Hypothalamus (tissue), 51 donors: Measurements from ENCODE around the gene SPAG16.
A peak's percentile ranks its signal among the peaks of the same experiment; 100 is the strongest.

Experiments used
- DNase-seq, 51 donors: peaks; one replicate each; lab custom pipeline; 2025; lab: John Stamatoyannopoulos, UW

The SPAG16 gene

DNA sequence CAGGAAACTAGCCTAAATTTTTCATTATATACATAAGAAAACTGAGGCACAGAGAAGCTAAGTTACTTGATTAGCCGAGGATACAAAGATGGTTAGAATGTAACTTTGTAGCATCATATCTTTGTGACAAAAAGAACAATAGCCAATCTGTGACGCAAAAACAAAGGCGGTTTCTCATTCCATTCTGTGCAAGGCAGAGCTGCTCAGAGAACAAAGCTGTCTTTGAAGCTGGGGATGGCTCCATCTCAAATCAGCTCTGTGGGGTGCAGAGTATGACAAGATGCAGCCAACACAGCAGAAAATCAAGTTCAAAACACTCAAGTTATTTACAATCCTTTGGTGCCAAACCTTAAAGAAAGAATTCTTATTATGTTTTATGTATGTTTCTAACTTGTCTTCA lies 1044.7 kb downstream of the SPAG16 start:
- DNase-seq, result peak in 35 of 51 donors; percentile 2 to 91 (median 55)

DNA sequence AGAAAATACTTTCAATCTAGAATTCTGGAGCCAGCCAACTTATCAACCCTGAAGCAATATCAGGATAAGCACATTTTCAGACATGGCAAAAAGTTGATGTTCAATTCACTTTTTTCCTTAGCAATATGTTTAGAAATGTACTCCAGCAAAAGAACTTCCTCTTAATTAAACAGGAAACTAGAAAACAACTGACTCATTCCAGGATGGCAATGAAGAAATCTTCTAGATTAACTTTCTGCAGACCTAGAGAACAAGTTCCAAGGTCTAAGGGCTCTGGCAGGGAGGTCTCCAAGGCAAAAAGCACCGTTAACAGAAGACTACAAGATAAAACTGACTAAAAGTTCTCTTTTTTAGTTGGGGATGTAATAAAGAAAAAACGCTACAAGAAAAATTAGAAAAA lies 1057.4 kb downstream of the SPAG16 start:
- DNase-seq, result no peak

DNA sequence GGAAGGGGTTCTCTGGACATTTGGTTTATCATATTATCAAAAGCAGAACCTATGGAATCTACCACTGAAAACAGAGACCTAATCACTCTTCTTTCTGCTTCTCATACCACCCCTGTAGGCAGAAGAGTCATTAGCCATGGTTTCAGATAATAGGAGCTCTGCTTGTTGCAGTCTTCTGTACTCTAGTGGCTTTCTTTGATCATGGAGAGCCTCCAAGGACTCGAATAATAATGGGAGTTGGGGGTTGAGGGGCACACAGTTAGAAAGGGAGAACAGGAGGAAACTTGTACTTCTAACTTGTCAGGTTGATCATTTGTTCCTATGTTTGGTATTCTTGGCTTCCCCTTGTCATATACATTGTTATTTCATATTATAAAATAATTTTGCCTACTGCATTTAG lies 1074.2 kb downstream of the SPAG16 start:
- DNase-seq, result no peak

DNA sequence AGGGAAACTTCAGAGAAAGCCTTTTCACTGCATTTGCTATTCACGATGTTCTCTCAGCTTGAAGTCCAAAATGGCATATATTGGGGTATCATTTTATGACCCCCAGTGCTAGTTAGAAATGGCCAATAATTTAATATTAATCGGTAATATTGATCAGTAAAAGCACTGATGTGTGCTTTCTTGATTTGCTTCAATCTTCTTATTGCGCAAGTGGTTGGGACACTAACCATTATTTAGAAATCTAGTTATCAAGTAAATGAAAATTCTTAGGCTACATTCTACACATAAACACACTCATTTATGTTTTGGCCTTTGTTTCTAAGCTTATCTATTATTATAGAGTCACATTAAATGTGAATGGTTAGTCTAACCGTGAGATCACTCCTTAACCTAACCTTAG lies 1076.9 kb downstream of the SPAG16 start:
- DNase-seq, result no peak

DNA sequence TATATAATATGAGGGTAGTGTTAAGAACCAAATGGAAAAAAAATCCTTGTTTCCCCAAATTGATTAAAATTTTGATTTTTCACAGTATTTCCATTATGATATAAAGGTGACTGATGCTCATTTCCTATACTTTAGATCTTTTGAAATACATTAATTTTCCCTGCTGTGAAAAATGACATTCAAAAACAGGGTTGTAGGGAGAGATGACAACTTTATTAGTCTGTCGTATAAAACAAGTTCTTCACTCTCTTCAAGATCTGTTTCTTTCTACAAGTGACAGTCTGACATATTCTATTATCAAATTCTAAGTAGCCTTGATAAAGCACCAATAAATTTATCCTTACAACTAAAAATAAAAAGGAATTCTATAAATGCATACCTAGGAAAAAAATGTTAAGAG lies 1081.3 kb downstream of the SPAG16 start:
- DNase-seq, result no peak

DNA sequence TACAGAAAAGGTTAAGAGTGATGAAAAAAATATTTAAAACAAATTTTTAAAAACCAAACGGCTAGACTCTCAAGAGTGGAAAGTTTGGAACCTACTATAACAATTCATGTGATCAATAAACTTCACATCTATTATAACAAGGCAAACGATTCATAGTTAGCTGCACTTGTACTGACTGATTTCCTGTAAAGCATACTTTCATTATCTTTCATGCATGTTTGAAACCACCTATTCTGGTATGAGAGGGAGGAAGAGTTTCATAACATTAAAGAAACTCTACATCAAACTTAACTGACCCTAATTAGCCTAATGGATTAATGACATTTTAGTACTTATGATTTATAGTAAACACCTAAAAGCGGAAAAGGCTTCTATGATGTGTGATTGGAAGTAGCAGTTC lies 1082.9 kb downstream of the SPAG16 start:
- DNase-seq, result no peak

DNA sequence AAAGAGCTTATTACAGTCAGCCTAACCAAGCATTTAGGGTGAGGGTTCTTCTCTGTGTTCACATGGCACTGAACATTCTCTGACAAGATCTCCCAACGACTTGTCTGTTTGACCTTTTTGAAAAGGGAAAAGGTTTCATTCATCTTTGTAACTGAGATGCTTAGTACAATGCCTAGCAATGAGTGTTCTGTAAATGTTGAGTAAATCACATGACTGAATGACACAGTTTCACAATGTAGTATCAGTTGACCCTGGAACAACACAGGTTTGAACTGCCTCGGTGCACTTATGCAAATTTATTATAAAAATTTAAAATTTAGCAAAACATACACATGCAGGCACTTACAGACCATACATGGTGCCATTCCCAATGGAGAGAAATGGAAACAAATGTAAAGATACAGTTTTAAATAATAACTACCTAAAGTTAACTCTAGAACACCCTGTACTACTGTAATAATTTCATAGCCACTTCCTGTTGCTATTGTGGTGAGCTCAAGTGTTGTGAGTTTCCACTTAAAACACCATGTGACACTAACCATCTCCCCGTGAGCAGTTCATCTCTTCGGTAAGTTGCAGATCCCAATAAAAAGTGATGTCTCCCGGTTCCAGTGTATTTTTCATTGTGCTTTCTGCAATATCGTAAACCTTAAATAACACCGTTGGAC lies 1092.5 kb downstream of the SPAG16 start:
- no peak for DNase-seq

DNA sequence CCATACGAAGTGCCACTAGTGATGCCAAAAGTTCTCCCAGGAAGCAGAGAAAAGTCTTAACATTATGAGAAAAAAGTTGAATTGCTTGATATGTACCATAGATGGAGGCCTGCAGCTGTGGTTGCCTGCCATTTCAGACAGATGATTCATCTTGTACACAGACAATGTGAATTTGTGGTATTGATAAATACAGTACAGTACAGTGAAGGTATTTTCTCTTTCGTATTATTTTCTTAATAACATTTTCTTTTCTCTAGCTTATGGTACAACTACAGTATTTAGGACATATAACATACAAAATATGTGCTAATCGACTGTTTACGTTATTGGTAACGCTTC lies 1093.0 kb downstream of the SPAG16 start:
- no peak for DNase-seq

DNA sequence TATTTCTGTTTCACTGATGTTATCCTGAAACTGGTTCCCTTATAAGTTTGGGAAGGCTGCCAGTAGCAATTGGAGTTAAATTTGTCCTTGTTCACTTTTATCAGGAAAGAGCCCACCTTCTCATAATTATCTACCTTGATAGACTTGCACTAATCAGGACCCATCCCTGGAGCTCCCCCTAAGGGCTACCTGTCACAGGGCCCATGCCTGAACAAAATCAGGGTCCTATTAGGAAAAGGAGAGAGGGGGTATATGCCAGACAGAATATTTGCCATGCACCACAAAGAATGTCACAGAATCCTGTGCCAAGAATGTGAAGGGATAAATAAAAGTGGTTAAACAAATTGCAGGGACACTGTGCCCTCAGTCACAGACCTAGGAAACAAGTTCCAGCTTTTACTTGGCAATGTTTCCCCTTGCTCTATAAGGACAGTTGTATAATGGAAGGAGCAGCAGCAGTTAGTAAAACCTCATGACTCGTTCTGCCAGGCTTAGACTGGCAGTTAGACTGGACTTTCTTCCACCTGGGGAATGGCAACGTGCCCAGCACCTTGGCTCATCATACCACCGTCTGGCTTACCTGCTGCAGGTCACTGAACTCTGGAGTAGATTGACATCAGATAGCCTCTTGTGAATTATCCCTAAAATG lies 1094.3 kb downstream of the SPAG16 start:
- no peak for DNase-seq

DNA sequence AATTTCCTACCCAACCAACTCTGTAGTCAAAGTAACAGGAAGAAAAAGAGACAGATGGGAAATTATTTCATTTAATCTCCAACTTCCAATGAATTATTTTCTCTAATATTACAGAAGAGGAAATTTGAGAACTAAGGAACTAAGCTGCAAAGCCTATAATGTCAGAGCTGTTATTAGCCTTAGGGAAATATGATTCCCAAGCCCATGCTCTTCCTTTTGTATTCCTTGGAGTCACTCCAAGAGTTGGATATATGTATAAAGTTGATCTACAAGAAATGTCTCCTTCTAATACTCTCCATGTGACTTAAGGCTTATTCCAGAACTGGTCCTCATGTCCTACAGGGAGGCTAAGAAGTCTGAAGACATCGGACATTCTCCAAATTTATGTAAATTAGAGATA lies 1095.0 kb downstream of the SPAG16 start:
- DNase-seq, result no peak

DNA sequence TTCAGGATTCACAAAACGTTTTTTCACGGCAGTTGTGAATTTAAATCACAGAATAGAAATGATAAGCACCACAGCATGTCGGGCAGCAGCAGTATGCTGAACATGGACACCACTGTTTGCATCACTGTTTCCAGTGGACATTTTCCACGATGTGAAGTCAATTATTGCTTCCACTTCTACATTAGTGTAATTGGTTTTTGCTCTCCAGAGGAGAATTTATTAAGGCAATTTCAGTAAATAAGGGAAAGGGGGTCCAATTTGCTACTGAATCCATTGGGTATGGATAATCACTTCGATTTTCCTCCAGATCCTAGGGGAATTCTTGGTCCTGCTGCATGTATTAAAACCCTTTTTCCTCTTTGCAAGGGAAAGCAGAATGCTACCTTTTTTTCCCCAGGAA lies 1096.4 kb downstream of the SPAG16 start:
- no peak for DNase-seq

DNA sequence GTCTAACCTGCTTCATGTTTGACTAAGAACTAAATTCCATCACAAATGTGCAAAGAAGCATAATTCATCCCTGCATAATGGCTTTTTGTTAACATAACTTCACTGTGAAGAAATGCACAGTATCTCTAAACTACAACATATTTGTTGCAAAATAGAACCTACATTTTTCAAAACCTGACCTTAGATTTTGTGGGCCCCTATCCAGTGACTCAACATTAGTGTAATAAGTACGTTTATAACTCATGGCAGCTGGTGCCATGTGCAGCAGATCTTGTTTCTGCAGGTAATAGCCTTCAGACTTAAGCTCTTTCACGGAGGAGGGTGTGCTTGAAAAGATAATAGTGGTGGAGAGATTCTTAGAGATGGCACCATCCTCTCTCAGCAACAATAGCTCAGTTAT lies 1098.0 kb downstream of the SPAG16 start:
- no peak for DNase-seq

DNA sequence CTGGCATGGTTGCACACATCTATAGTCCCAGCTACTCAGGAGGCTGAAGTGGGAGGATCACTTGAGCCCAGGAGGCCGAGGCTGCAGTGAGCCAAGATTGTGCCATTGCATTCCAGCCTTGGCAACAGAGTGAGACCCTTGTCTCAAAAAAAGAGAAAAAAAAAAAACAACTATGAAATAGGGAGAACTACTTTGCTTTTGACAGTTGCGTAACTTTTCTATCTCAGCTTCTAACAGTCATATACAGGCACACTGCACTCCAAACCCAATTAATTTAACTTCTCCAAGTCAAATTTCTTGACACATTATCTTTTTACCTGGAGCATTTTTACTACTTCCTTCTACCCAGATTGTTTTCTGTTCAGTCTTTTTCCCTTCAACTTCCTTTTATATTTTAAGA lies 1102.5 kb downstream of the SPAG16 start:
- no peak for DNase-seq

DNA sequence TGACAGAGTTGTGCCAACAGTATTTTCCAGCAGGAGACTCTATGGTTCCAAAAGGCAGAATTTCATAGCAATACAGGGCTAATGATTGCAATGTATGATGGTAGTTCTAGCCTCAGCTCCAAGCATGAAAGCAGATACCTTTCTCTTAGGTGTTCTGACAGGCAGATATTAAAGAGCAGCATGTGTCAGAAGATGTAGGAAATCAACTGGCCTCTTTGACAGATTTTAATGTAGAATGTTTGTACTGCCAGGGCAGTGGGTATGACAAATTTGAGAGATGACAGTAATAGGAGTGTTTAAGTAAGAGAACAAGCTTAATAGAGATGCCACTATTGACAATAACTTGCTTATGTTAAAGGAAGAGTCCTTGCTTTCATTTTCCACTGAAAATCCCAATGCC lies 1105.1 kb downstream of the SPAG16 start:
- no peak for DNase-seq

DNA sequence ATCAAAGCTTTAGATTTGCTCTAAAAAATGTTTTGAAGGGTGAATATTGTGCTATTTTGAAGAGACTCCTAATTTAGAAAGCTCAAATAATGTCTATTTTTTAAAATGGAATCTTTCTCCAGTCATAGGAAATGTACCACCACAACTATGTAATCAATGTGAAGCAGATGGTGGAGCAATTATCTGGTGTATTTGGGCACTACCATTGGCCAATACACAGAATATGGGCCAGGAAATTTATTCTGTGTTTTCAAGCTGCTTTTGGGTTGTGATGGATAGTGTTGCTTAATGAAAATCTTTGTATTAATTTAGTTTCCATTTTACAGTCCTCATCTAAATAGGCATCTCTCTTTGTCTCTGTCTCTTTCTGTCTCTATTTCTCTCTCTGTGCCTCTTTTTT lies 1109.5 kb downstream of the SPAG16 start:
- DNase-seq, result no peak

DNA sequence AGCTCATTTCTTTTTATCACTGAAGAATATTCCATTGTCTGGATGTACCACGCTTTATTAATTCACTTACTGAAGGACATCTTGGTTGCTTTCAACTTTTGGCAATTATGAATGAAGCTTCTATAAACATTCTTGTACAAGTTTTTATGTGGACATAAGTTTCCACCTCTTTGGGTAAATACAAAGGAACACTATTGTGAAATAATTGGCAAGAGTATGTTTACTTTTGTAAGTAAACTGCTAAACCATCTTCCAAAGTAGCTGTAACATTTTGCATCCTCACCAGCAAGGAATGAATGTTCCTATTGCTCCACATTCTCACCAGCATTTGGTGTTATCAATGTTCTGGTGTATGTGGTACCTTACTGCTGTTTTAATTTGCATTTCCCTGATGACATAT lies 1110.8 kb downstream of the SPAG16 start:
- DNase-seq, result no peak

DNA sequence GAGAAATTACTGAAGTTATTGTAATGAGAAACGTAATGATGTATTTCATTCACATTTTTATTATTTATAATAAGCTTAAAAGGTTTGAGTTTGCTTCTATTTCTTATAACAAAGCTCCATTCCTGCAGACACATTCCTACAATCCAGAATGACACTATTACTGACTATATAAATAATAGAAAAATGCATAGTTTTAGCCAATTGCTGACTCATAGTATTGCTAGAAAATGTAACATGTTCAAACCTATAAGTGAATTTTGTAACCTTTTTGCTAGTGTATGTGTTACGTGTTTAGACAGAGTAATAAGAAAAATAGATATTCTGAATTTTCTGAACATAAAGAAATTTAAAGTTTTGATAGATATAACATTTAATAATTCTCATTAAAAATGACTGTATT lies 1117.3 kb downstream of the SPAG16 start:
- no peak for DNase-seq

DNA sequence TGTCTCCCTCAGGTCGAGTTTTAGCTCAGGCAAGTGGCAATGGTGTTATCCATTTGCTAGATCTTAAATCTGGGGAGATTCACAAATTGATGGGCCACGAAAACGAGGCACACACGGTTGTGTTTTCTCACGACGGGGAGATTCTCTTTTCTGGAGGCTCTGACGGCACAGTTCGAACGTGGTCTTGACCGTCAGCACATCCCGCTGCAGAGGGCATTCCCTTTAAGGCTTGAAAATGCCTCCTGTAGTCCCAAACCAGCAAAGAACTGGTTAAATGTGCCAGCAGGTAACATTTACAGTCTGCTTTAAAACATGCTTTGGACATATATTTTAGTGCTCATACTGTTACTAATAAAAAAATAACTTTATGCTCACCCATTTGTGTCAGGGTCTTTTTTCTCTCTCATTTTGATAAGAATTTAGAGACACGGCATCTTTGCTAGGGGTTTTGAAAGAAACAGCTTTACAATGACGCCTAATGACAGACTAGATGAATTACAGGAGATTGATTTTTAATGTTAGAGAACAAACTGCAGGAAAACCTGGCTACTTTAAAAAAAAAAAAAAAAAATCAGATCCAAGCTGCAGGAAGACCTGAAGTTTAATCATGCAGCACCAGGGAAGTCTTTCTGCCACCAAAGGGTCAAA lies 1126.0 kb downstream of the SPAG16 start:
- DNase-seq, result peak in 2 of 51 donors; percentile 25 to 77

DNA sequence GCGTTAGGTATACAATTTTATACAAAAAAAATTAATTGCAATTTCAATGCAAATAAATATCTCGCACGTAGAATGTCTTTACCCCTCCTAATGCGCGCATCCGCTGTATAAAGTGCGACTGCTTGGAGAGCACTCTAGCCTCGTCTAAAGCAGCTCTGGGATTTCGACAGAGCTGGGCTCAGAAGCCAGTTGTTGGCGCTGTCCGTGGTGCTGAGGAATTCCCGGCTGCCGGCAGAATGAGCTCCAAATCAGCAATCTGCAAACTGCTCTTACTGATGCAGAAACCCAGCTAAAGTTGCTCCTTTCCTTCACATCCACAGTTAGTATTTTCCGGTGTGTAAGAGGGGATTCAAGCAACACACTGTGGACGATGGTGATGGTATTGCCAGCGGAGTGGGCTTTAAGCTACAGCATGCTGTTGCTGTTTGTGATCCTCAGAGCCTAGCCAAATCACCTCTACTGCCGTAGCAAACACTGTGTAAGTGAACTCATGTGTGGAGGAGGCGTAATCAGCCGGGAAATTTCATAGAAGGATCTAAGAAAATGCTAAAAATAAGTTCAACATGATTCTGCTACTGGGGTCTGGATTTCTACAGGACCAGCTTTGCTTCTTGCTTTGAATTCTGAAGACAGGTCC lies 1126.8 kb downstream of the SPAG16 start, which contains the start of gene VWC2L:
VWC2L (plus strand) TSS at position 137 of the 637 bp plus-strand sequence. CDS start 3,140 bp downstream, outside the sequence.
- DNase-seq, result peak in 50 of 51 donors; percentile 4 to 86 (median 60)

DNA sequence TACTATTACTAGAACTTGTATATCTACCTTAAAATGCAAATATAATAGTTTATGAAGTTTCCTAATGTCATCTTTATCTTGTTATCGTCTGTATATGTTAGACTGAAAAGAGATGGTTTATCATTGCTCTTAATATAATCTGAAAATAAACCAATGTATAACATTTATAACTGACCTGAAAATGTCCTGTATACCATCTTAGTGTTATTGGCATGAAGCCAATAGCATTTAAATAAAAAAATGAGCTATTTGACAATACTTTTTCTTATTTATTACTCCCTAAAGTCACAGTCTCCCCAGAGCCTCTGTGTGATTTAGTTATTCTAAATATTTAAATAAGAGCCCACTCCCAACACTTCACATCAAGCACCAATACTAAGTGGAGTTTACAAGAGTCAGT lies 1128.4 kb downstream of the SPAG16 start:
- no peak for DNase-seq

DNA sequence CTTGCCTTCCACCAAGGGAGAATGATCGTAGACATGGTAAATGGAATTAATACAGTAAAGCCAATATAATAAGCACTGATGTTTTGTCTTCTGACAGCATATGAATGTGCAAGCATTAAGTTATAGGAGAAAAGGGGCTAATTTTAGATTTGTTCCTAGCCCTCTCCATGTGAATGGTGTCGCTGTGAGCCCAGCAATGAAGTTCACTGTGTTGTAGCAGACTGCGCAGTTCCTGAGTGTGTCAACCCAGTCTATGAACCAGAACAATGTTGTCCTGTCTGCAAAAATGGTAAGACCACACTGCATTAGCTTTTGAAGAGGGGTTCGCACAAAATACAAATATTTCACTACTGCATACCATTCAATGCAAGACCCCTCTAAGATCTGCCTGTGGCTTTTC lies 1152.2 kb downstream of the SPAG16 start:
- no peak for DNase-seq
